Mucosa of descending colon (tissue), 3 donors: ENCODE results near the gene METRNL. TPM values are rescaled to one million over a fixed set of nuclear protein-coding genes. Genes with fewer than 3 reads are reported as not detected.
"Not testable (repeated sequence)": the region's sequence is repeated elsewhere in the genome, so short reads cannot be mapped to it uniquely, and the experiment has no call there.

Source experiments
- ATAC-seq: fragments of 200-7000 bp; cut with Tn5 transposase; one replicate; pipeline ENCODE4 v1.9.1; 2020; ENCODE audit warnings: mild to moderate bottlenecking, moderate library complexity
- DNase-seq, 3 donors: peaks; one replicate each; pipeline ENCODE4 v3.0.0-alpha.2; 2020
- H3K36me3 ChIP-seq: fragments of 200-600 bp; one replicate; pipeline ENCODE4 v1.8.0; 2021; ENCODE audit warnings: low read depth, mild to moderate bottlenecking
- H3K4me1 ChIP-seq: fragments of 200-600 bp; one replicate; pipeline ENCODE4 v1.8.0; 2021; ENCODE audit warnings: low read depth, mild to moderate bottlenecking
- H3K4me3 ChIP-seq: fragments of 200-600 bp; one replicate; pipeline ENCODE4 v1.8.0; 2021; ENCODE audit warnings: mild to moderate bottlenecking
- H3K9me3 ChIP-seq: fragments of 200-600 bp; one replicate; pipeline ENCODE4 v1.8.0; 2021; ENCODE audit warnings: mild to moderate bottlenecking
- CTCF ChIP-seq: fragments of 200-600 bp; IDR thresholded peaks from one replicate; pipeline ENCODE4 v1.8.0; 2022; ENCODE audit warnings: antibody characterized with exemption, mild to moderate bottlenecking
- intact Hi-C, 2 donors: fragments of 100-400 bp; cut with DNase I in 1 of 2; cut with micrococcal nuclease in 1 of 2; formaldehyde crosslinking; loops; one replicate each; pipeline versions ENCODE4 v1.11.0 to v1.11.1; 2022; cut with DNase I, micrococcal nuclease
- total RNA-seq, 3 donors: library from RNA; stranded (reverse); fragmentation: NEBNext Ultra II Directional in 2 of 3; extraction: Animal tissue kit (Norgen Biotek cat#: 25700) in 2 of 3; gene quantifications; one replicate each; pipeline versions ENCODE4 v1.2.1 to v1.2.4, GENCODE V29; 2021 to 2023
- donor health status: DM: no; HTN: no; CAD: no; lungs with moderate emphysema.
- donor health status: DM: no; HTN: no; CAD: no.
- donor health status: DM: no; HTN: yes; CAD: no.

The METRNL gene
- total RNA-seq, 3 donors from 2014 or later, result 78.6 to 134 (median 116) TPM

GRCh38 chr17:83041305-83041704, 38.1 kb upstream of the METRNL start:
- H3K4me1 ChIP-seq, result no peaks in the 10 kb centered on the region
- H3K9me3 ChIP-seq, result peaks cover 14% of the 10 kb centered on the region
- intact Hi-C loops, result no loop called here
- TF ChIP-seq CTCF, result no peak
- H3K36me3 ChIP-seq, result no peaks in the 10 kb centered on the region
- ATAC-seq (no peak), DNase-seq (no peak)
- no peak overlapping the region for H3K4me3 ChIP-seq

- peaks cover 14% of the 10 kb centered on the region for H3K9me3 ChIP-seq
- H3K36me3 ChIP-seq, result no peaks in the 10 kb centered on the region
- no peak for ATAC-seq
- intact Hi-C loops, result no loop called here
- no peak for DNase-seq
- no peaks in the 10 kb centered on the region for H3K4me1 ChIP-seq
- no peak for TF ChIP-seq CTCF
- no peak overlapping the region for H3K4me3 ChIP-seq
Measured at GRCh38 chr17:83042522-83043158, 36.8 kb upstream of the METRNL start.

GRCh38 chr17:83044479-83044878, 34.9 kb upstream of the METRNL start:
- H3K4me3 ChIP-seq, DNase-seq, intact Hi-C loops, ATAC-seq, H3K36me3 ChIP-seq, H3K4me1 ChIP-seq: not testable (repeated sequence)
- peaks cover 14% of the 10 kb centered on the region for H3K9me3 ChIP-seq

- intact Hi-C loops, result no loop called here
- Histone ChIP-seq H3K9me3 (peaks cover 3% of the 10 kb centered on the region), H3K4me3 (no peak overlapping the region), H3K4me1 (no peaks in the 10 kb centered on the region), H3K36me3 (no peaks in the 10 kb centered on the region)
- TF ChIP-seq CTCF, result no peak
- DNase-seq (no peak), ATAC-seq (no peak)
Measured at GRCh38 chr17:83046448-83047181, 32.8 kb upstream of the METRNL start.

- no peak for TF ChIP-seq CTCF
- intact Hi-C loops, result no loop called here
- H3K4me1 ChIP-seq, result peaks cover 2% of the 10 kb centered on the region
- H3K9me3 ChIP-seq, result no peaks in the 10 kb centered on the region
- H3K4me3 ChIP-seq, result no peak overlapping the region
- no peaks in the 10 kb centered on the region for H3K36me3 ChIP-seq
- no peak for ATAC-seq
- no peak for DNase-seq
Measured at GRCh38 chr17:83047182-83047478, 32.3 kb upstream of the METRNL start.

GRCh38 chr17:83047818-83048475, 31.5 kb upstream of the METRNL start:
- H3K36me3 ChIP-seq, H3K4me3 ChIP-seq, H3K4me1 ChIP-seq, H3K9me3 ChIP-seq, DNase-seq, intact Hi-C loops, ATAC-seq: not testable (repeated sequence)
